Esophagus squamous epithelium (tissue), 5 donors: Measurements from ENCODE around the gene RBM22. TPM values are rescaled to one million over a fixed set of nuclear protein-coding genes. Genes with fewer than 3 reads are reported as not detected.

Experiments used
- DNase-seq: peaks from one replicate; lab custom pipeline; 2025; lab: John Stamatoyannopoulos, UW
- H3K27ac ChIP-seq, 4 donors: fragments of 200-600 bp; sonication (generic); one replicate each; pipeline ENCODE4 v1.5.1; 2016 to 2019; ENCODE audit warnings: mild to moderate bottlenecking in 1 of 4
- H3K27me3 ChIP-seq, 4 donors: fragments of 200-600 bp; sonication (generic); 1 replicate in 3 of 4; 2 replicates in 1 of 4; pipeline versions ENCODE4 v1.5.1 to v1.6.0; 2017 to 2021; ENCODE audit warnings: antibody characterized with exemption in 1 of 4
- H3K36me3 ChIP-seq, 3 donors: fragments of 200-600 bp; sonication (generic); one replicate each; pipeline ENCODE4 v1.5.1; 2016 to 2019
- H3K4me1 ChIP-seq, 3 donors: fragments of 200-600 bp; sonication (generic); one replicate each; pipeline ENCODE4 v1.5.1; 2017 to 2019
- H3K4me3 ChIP-seq, 4 donors: fragments of 200-600 bp; sonication (generic); 1 replicate in 3 of 4; 2 replicates in 1 of 4; pipeline ENCODE4 v1.5.1; 2016 to 2019; ENCODE audit warnings: mild to moderate bottlenecking in 2 of 4, moderate library complexity in 1 of 4
- H3K9me3 ChIP-seq, 3 donors: fragments of 200-600 bp; sonication (generic); one replicate each; pipeline ENCODE4 v1.5.1; 2016 to 2019
- POLR2A ChIP-seq, 4 donors: fragments of 450-650 bp; IDR thresholded peaks; one replicate each; pipeline ENCODE4 v1.6.1; 2017; ENCODE audit warnings: antibody characterized with exemption in 4 of 4, mild to moderate bottlenecking in 4 of 4, moderate library complexity in 3 of 4
- WGBS, 2 donors: methylation state at CpG; one replicate each; pipeline ENCODE4 v1.1.5; 2018; 5-methylcytosine and 5-hydroxymethylcytosine counted together
- intact Hi-C: fragments of 100-400 bp; cut with DNase I; formaldehyde crosslinking; loops from one replicate; pipeline ENCODE4 v1.15.0; 2022
- total RNA-seq, 4 donors: library from RNA; depleted of rRNA; stranded (reverse); fragments of >200 nt; gene quantifications; one replicate each; pipeline ENCODE4 v1.1.0, GENCODE V29; 2016
- TF ChIP-seq, protein P1 (sequence below), 6 experiments: fragments of 450-650 bp in 4 of 6; fragments of 200-600 bp in 2 of 6; sonication (generic) in 2 of 6; IDR thresholded peaks; one replicate each; pipeline ENCODE4 v1.5.1; 2016 to 2019; ENCODE audit warnings: antibody characterized with exemption in 6 of 6, mild to moderate bottlenecking in 4 of 6, moderate library complexity in 4 of 6
- donor health status: DM: yes; HTN: yes; CAD: no.

RBM22 gene
- total RNA-seq, 4 donors from 2014 or later = 22.8 to 38.4 (median 28.8) TPM

DNA sequence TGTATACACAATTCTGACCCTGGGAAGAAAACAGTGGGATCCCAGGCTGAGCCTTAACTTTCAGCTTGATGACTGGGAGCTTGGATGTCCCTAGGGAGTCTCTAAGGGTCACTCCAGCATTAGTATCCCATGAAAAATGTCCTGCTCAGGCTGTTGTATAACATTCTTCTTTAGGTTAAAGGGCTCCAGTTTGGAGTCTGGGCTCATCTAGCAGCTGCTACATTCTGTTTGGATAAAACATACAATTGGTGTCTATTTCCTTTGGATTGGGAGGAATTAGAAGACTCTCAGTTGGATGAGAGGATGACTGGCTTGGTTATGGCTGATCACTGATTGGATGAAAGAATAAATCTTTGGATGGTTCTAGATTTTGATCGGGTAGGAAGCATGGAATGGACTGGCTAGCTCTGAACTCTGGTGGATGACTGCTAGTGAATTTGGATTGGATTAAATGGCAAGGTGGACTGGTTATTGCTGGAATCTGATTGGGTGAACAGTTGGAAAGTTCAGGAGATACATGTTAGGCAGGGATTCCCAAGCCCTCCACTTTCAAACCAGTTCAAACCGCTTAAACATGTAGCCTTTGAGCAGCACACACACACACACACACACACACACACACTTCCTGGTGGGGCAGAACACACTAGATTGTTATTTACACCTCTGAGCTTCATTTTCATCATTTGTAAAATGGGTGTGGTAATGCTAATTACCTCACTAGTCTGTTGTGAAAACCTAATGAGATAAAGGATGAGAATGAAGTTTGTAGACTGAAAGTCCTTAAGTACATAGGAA is 46.9 kb downstream of the RBM22 start:
- H3K36me3 ChIP-seq = peaks cover 0 to 22% (median 12%) of the 10 kb centered on the region in 3 donors
- H3K27ac ChIP-seq = peak overlapping the region in 2 of 4 donors; percentile 44 to 67
- intact Hi-C loops = no loop called here
- H3K27me3 ChIP-seq = no peaks in the 10 kb centered on the region
- H3K4me1 ChIP-seq = peaks cover 4 to 69% (median 36%) of the 10 kb centered on the region in 3 donors
- no peak for DNase-seq
- no peaks in the 10 kb centered on the region for H3K9me3 ChIP-seq
- WGBS, 2 donors = 68 to 69% methylated on average over 2 of the region's 2 CpGs
- no peak overlapping the region for H3K4me3 ChIP-seq
- TF ChIP-seq, protein P1, sequence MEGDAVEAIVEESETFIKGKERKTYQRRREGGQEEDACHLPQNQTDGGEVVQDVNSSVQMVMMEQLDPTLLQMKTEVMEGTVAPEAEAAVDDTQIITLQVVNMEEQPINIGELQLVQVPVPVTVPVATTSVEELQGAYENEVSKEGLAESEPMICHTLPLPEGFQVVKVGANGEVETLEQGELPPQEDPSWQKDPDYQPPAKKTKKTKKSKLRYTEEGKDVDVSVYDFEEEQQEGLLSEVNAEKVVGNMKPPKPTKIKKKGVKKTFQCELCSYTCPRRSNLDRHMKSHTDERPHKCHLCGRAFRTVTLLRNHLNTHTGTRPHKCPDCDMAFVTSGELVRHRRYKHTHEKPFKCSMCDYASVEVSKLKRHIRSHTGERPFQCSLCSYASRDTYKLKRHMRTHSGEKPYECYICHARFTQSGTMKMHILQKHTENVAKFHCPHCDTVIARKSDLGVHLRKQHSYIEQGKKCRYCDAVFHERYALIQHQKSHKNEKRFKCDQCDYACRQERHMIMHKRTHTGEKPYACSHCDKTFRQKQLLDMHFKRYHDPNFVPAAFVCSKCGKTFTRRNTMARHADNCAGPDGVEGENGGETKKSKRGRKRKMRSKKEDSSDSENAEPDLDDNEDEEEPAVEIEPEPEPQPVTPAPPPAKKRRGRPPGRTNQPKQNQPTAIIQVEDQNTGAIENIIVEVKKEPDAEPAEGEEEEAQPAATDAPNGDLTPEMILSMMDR (IDR thresholded peaks at IDR 0.05) = no peak
- no peak for TF ChIP-seq POLR2A (IDR thresholded peaks at IDR 0.05)

DNA sequence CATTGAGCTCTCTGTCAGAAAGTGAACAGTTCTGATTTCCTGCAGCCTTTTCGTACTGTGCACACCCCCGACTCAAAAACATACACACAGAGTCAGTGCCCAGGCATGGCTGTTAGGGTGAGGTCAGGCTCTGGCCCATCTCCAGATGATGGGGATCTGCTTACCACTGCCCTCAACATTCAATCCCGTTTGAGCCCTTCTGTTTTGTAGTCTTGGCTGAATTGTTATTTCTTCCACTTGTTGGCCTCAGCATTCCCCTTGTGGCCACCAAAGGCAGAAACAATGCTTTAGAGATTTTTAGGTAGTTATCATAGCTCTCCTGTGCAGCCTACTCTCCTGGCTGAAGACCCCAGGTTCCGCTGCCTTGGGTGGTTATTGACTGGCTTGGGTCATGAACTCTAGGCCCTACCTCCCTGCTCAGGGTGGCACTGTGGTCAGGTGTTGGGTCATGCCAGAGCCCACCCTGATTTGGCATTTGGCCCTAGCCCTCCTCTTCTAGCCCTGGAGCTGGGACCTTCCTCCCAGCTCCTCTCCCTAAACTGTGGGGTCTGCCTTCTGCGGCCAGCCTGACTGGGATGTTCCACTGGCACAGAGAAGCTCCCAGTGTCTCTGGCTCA is 47.6 kb downstream of the RBM22 start:
- Histone ChIP-seq H3K4me3 (no peak overlapping the region), H3K9me3 (no peaks in the 10 kb centered on the region), H3K27me3 (no peaks in the 10 kb centered on the region), H3K27ac (peak overlapping the region in 2 of 4 donors; percentile 44 to 67), H3K4me1 (peaks cover 4 to 74% (median 38%) of the 10 kb centered on the region in 3 donors), H3K36me3 (peaks cover 0 to 29% (median 18%) of the 10 kb centered on the region in 3 donors)
- intact Hi-C loops = no loop called here
- 60 to 75% methylated on average over 5 of the region's 5 CpGs for WGBS, 2 donors
- DNase-seq = no peak
- TF ChIP-seq POLR2A (IDR thresholded peaks at IDR 0.05) = no peak
- TF ChIP-seq, protein P1 (IDR thresholded peaks at IDR 0.05) = no peak

DNA sequence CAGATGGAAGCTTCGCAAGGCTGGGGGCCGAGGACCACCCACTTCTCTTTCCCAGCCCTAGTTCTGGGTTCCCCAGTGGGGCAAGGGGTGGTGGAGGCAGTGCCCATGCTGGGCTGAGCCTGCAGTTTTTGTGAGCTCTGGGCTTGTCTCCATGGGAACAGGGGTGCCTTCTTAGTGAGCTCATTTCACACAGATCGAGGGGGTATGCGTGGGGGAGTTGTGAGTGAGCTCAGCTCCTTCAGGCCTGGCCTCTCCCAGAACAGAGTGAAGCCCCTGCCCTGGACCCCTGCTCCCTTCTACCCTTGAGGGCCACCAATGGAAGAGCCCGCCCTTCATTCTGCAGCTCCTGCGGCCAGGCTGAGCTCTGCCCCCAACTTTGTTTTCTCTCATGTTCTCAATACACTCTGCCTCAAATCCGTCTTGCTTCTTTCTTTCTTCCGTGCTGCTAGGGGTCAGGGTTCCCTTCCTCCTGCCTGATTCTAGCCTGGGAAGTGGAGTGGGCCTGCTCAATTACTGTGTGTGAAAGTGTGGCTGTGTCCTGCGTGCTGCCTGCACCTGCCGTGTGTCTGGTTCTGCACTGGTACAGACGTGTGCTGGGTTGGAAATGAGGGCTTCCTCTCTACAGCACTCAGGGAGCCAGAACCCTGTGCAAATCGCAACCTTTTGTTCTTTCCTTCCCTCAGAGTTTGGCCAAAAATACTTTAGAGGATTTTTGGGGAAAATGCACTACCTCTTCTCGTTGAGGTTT is 48.8 kb downstream of the RBM22 start:
- H3K4me3 ChIP-seq = no peak overlapping the region
- peaks cover 4 to 70% (median 34%) of the 10 kb centered on the region in 3 donors for H3K4me1 ChIP-seq
- H3K27me3 ChIP-seq = no peaks in the 10 kb centered on the region
- peaks cover 0 to 32% (median 19%) of the 10 kb centered on the region in 3 donors for H3K36me3 ChIP-seq
- peak overlapping the region in 2 of 4 donors; percentile 0 to 25 for H3K27ac ChIP-seq
- 76 to 79% methylated on average over 10 to 12 of the region's 13 CpGs for WGBS, 2 donors
- intact Hi-C loops = no loop called here
- no peak for DNase-seq
- H3K9me3 ChIP-seq = no peaks in the 10 kb centered on the region
- TF ChIP-seq, protein P1 (IDR thresholded peaks at IDR 0.05) = no peak
- no peak for TF ChIP-seq POLR2A (IDR thresholded peaks at IDR 0.05)

DNA sequence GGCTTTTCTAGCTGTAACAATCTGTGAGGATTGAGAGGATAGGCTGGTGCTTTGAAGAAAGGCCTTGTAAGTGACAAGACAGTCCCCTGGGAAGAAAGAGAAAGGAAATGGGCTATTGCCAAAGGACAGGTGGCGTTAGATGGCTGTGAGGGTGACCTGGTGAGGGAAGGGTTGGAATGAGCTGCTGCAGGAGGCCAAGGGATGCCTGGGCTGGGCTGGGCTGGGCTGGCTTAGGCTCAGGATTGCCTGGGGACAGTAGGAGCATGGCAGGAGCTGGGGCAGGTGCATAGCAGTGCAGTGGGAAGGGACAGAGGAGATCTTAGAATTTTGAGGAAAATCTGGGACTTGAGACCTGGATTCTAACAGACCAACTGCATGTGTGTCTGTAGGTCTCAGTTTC is 49.5 kb downstream of the RBM22 start:
- Histone ChIP-seq H3K27me3 (no peaks in the 10 kb centered on the region), H3K4me1 (peaks cover 4 to 64% (median 32%) of the 10 kb centered on the region in 3 donors), H3K27ac (no peak overlapping the region), H3K4me3 (no peak overlapping the region), H3K9me3 (no peaks in the 10 kb centered on the region), H3K36me3 (peaks cover 0 to 32% (median 19%) of the 10 kb centered on the region in 3 donors)
- no peak for DNase-seq
- WGBS, 2 donors = 64% methylated on average over 1 of the region's 1 CpG; no CpG with 5 or more reads in 1 of the 2 donors
- TF ChIP-seq POLR2A (IDR thresholded peaks at IDR 0.05) = no peak
- intact Hi-C loops = no loop called here
